Measurements from ENCODE around the gene EDN2.

The EDN2 gene

DNA sequence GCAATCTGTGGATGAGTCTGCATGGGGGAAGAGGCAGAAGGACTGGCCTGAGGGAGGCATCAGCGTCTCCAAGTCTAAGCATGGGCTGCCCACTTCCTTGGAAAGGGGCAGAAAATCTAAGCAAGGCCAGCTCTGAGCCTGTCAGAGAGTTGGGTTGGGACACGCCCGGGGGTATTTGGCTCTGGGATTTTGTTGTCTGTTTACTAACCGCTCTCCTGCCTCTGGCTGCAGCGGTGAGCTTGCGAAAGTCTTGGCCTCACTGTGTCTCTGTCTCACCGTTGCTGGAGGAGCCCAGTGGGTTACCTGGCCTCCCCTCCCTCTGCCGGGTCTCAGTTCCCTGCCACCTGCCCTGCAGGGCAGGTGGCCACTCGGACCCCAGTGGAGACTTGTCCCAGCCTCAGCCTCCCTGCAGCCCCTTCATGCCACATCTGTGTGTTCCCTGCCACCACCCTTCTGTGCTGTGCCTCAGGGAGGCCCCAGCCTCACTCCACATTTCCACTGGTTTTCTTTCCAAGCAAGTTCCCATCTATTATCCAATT lies 33.7 kb downstream of the EDN2 start:
- H3K4me1 Mint-ChIP-seq (ENCODE audit: low read depth in 2 of 2), result no peaks in the 10 kb centered on the region
- no peaks in the 10 kb centered on the region for H3K9me3 Mint-ChIP-seq
- peaks cover 20 to 37% of the 10 kb centered on the region in 2 donors for H3K27me3 Mint-ChIP-seq
- H3K4me3 Mint-ChIP-seq, result no peak overlapping the region
- DNase-seq (no peak), ATAC-seq (replicated peaks) (no peak)
- H3K27ac Mint-ChIP-seq, result no peak overlapping the region
- no peaks in the 10 kb centered on the region for H3K36me3 Mint-ChIP-seq (ENCODE audit: insufficient read depth)

DNA sequence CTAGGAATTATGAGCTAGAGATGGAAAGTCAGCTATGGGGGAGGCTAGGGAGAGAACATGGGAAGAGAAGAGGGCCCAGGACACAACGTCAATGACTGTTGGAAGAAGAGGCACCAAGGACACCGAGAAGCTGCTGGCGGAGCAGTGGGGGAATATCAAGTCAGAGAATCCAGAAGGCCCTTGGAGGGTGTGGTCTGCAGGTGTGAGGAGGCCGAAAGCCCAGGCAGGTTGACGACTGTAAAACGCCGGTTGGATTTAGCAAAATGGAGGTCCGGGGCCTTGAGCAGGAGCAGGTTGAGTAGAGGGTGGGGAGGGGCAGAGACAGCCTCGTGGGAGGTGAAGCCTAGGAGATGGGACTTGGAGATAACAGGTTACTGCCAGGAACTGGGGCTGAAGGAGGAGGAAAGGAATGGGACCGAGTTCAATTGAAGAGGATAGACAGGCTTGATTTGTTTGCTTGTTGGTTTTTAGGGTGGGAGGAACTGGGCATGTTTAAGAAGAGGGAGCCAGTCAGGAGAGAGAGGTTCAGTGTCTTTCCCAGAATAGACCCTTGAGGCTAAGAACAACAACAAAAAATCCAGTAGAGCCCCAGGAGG lies 35.1 kb downstream of the EDN2 start:
- DNase-seq (no peak), ATAC-seq (replicated peaks) (no peak)
- Mint-ChIP-seq H3K27ac (no peak overlapping the region), H3K4me1 (ENCODE audit: low read depth in 2 of 2) (no peaks in the 10 kb centered on the region), H3K27me3 (peaks cover 29 to 39% of the 10 kb centered on the region in 2 donors), H3K36me3 (ENCODE audit: insufficient read depth) (no peaks in the 10 kb centered on the region), H3K9me3 (no peaks in the 10 kb centered on the region), H3K4me3 (no peak overlapping the region)

DNA sequence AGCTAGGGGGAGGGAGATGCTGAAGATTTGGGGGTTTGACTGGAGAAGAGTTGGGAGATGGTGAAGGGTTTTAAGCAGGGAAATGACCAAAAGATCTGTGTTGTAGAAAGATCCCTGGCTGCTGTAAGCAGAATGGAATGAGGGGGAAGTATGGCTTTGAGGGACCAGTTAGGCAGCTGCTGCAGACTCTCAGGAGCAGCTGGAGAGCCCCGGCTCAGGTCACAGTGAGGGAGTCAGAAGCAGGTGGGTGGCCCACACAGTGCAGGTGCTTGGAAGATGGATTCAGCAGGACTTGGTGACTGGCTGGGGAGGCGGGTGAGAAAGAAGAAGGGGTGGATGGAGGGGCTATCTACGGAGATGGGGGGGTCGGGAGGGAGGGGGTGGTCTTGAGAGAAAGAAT lies 35.7 kb downstream of the EDN2 start:
- Mint-ChIP-seq H3K4me1 (ENCODE audit: low read depth in 2 of 2) (no peaks in the 10 kb centered on the region), H3K27me3 (peaks cover 29 to 39% of the 10 kb centered on the region in 2 donors), H3K36me3 (ENCODE audit: insufficient read depth) (no peaks in the 10 kb centered on the region), H3K4me3 (no peak overlapping the region), H3K27ac (no peak overlapping the region), H3K9me3 (no peaks in the 10 kb centered on the region)
- no peak for DNase-seq
- no peak for ATAC-seq (replicated peaks)

DNA sequence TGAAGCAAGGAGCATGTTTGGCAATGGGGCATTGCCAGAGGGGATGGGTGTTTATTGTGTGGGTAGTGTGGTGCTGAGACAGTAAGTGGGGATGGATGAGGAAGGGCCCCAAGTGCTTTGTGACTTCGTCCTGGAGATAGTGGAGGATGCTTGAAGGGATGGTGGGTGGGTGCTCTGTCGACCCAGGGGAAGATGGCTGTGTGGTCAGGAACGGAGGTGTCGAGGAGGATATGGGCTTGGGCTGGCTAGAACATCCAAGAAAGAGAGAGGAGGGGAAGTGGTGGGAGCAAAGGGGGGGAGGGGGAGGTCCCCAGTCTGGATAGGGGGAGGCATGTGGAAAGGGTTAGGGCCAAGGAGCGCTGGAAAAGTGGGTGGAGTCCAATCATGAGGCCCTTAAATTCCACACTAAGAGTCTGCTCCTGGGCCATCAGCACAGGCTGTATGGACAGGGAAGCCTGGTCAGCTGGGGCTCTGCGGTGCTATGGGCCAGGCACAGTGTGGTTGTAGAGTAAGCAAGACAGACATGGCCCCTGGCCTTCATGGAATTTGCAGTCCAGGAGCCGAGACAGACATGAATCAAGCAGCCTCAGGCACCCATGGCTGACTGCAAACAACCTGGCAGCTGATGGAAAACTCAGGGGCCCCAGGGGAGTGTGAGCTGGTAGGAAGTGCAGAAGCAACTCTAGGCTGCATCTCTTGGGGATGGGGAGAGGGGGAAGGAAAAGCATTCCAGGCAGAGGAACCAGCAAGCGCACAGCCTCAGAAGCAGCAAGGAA lies 36.3 kb downstream of the EDN2 start:
- ATAC-seq (replicated peaks) (no peak), DNase-seq (no peak)
- Mint-ChIP-seq H3K27me3 (peaks cover 29 to 39% of the 10 kb centered on the region in 2 donors), H3K36me3 (ENCODE audit: insufficient read depth) (no peaks in the 10 kb centered on the region), H3K9me3 (no peaks in the 10 kb centered on the region), H3K4me3 (no peak overlapping the region), H3K4me1 (ENCODE audit: low read depth in 2 of 2) (no peaks in the 10 kb centered on the region), H3K27ac (no peak overlapping the region)

DNA sequence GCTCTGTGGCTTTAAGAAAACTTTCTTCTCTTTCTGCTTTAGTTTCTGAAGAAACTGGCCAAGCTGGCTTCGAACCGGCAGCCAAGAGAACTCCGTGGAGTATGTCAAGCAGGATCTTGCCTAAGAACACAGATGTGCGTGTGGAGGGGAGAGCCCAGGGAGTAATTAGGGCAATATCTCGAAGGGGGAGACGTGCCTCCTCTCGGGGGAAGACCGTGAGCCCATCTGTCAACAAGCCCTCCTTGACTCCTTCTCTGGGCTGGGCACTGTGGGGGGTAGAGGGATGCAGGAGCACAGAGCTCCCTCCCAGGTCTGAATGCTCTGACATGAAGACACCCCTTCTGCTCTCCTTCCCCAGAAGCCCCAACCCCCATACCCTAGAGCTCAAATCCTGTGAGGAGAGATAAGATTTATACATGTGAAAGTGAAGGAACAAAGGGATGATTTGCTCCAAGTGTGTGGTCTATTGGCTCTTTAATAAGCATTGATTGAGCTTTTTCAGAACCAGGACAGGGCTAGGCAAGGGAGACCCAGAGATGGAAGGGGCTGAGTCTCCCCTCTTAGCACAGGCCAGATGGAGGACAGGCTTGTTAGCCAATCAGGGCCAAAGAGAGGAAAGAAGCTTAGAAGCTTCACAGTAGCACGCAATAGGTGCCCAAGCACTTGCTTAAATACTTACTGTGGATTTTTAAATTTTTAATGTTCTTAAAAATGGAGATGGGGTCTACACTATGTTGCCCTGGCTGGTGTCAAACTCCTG lies 37.5 kb downstream of the EDN2 start:
- H3K27me3 Mint-ChIP-seq, result peaks cover 29 to 39% of the 10 kb centered on the region in 2 donors
- H3K4me3 Mint-ChIP-seq, result no peak overlapping the region
- ATAC-seq (replicated peaks), result no peak
- no peak overlapping the region for H3K27ac Mint-ChIP-seq
- no peaks in the 10 kb centered on the region for H3K9me3 Mint-ChIP-seq
- H3K36me3 Mint-ChIP-seq (ENCODE audit: insufficient read depth), result no peaks in the 10 kb centered on the region
- H3K4me1 Mint-ChIP-seq (ENCODE audit: low read depth in 2 of 2), result no peaks in the 10 kb centered on the region
- no peak for DNase-seq

DNA sequence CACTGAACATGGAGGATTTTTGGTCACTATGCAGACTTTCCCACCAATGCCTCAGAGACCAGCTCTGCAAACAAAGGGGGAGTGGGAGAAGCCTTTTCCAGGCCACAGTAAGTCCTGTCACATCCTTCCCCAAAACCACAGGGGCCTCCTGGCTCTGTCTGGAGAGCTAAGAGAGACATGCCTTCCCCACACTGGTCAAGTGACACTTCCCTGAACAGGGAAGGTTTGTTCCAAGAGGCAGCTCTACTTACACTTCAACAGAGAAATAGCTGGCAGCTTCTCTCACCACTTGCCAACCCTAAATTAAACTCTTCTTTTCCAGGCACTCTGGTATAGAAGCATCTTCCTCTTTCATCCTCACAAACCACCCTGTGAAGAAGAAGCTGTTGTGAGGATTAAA lies 39.7 kb downstream of the EDN2 start:
- no peak for ATAC-seq (replicated peaks)

DNA sequence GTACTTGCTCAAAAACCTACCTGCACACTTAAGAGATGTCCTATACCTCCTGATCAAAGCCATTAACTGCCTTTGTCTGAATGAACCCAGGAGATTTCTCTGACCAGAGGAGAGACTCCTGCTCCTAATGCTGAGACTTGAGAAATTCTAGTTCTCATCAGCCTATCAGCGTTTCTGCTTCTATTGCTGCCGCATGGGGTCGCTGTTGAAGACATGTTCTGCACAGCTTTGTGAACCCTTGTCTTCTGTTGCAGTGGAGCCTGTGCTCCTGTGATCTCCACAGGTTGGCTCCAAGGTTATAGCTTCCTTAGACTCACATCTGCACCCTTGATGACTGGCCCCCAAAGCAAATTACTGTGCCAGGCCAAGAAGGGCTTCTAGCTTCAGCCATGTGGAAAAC lies 40.2 kb downstream of the EDN2 start:
- Mint-ChIP-seq H3K36me3 (ENCODE audit: insufficient read depth) (no peaks in the 10 kb centered on the region), H3K4me3 (no peak overlapping the region), H3K27me3 (peaks cover 40 to 53% of the 10 kb centered on the region in 2 donors), H3K27ac (no peak overlapping the region), H3K9me3 (no peaks in the 10 kb centered on the region), H3K4me1 (ENCODE audit: low read depth in 2 of 2) (no peaks in the 10 kb centered on the region)
- ATAC-seq (replicated peaks) (no peak), DNase-seq (no peak)

More for the DNA sequence above, 39.7 kb downstream of the EDN2 start:
- Mint-ChIP-seq H3K4me3 (no peak overlapping the region), H3K36me3 (ENCODE audit: insufficient read depth) (no peaks in the 10 kb centered on the region), H3K27me3 (peaks cover 38 to 49% of the 10 kb centered on the region in 2 donors), H3K27ac (no peak overlapping the region), H3K4me1 (ENCODE audit: low read depth in 2 of 2) (no peaks in the 10 kb centered on the region), H3K9me3 (no peaks in the 10 kb centered on the region)
- no peak for DNase-seq

DNA sequence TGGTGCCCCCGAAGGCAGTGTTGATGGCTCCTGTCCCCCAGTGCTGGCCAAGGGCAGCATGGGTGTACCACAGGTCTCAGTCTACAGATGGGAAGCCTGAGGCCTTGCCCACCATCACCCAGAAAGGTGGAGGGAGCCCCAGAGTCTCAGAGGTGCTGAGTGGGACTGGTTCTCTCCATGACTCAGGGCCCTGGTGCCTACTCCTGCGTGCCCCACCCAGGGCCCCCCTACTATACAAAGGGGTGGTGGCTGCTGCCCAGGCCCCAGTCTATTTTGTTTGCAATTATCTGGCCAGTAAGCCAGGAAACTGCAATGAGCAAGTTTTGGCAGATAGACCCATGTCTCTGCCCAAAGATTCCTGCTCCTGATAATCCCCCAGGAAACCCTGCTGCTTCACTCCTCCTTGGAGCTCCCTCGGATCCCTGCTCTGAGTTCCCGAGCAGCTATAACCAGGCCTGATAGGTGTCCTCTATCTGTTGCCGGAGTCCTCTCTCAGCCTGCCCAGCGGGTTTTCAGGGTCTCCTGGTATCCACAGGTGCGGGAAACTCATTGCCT lies 41.7 kb downstream of the EDN2 start:
- Mint-ChIP-seq H3K27me3 (peaks cover 35 to 48% of the 10 kb centered on the region in 2 donors), H3K36me3 (ENCODE audit: insufficient read depth) (no peaks in the 10 kb centered on the region), H3K27ac (no peak overlapping the region), H3K4me1 (ENCODE audit: low read depth in 2 of 2) (no peaks in the 10 kb centered on the region), H3K4me3 (no peak overlapping the region), H3K9me3 (no peaks in the 10 kb centered on the region)
- DNase-seq (no peak), ATAC-seq (replicated peaks) (no peak)

DNA sequence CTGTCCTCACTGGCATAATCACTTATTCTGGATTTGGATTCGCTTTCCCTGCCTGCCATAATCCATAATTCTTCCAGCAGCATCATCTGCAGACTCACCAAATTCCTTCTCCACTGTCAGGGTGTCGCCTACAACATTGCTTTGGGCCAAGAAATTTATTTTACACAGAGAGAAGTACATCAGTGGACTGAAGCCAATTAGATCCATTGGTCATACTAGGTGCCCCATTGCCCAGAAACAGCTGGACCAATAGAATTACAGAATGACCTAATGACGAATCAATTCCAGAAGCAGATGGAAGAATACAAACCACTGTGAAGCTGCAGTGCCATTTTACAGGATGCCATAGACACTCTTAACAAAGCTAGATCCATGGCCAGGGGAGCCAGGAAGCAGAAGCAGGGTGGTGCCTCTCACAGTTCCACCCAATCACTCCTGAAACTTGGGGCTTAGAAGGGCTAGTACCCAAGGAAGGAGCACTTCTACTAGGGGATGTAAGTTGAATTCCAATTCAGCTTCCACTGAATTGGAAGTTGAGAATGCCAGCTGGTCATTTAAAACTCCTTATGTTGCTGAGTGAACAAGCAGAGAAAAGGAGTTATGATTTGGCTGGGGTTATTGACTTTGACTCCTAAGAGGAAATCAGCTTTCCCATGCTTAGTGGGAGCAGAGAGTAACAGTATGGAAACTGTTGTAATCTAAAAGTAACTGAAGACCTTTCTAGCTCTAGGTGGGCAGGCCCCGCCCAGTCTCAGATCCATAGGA lies 44.0 kb downstream of the EDN2 start:
- Mint-ChIP-seq H3K9me3 (no peaks in the 10 kb centered on the region), H3K4me3 (no peak overlapping the region), H3K4me1 (ENCODE audit: low read depth in 2 of 2) (no peaks in the 10 kb centered on the region), H3K36me3 (ENCODE audit: insufficient read depth) (no peaks in the 10 kb centered on the region), H3K27ac (no peak overlapping the region), H3K27me3 (peaks cover 43 to 55% of the 10 kb centered on the region in 2 donors)
- ATAC-seq (replicated peaks) (no peak), DNase-seq (no peak)

DNA sequence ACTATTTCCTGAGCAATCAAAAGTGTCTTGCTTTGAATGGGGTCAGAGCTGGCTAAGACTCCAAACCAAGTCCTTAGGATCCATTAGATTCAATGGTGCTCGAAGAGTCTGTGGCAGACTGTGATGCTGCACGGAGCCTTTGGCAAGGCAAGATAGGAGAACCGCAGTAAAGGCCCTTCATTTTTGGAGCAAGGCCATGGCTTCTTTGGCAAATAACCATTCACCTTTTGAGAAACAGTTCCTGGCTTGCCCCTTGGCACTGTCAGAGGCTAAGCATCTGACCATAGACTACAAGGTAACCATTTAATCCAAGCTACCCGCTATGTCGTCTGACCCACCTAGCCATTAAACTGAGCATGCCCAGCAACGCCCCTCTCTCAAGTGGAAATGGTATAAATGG lies 45.2 kb downstream of the EDN2 start:
- no peak for ATAC-seq (replicated peaks)
- Mint-ChIP-seq H3K4me1 (ENCODE audit: low read depth in 2 of 2) (no peaks in the 10 kb centered on the region), H3K4me3 (no peak overlapping the region), H3K27ac (no peak overlapping the region), H3K9me3 (no peaks in the 10 kb centered on the region), H3K36me3 (ENCODE audit: insufficient read depth) (no peaks in the 10 kb centered on the region), H3K27me3 (peaks cover 49 to 60% of the 10 kb centered on the region in 2 donors)
- DNase-seq, result no peak

DNA sequence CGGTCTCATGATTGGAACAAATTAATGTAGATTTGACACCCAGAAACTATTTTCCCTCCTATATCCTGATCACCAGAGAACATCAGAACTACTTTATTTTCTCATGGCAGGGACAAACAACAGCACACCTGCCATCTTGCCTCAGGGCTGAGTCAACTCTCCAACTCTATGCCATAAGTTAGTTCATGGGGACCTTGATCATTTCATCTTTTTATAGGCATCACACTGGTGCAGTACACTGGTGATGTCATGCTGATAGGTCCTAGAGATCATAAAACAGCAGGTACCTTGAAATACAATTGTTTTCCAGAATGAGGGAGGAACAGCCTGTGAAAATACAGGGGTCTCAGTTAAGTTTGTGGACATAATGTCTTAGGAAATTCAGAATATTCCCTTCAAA lies 45.8 kb downstream of the EDN2 start:
- Mint-ChIP-seq H3K9me3 (no peaks in the 10 kb centered on the region), H3K27me3 (peaks cover 55 to 65% of the 10 kb centered on the region in 2 donors), H3K4me3 (no peak overlapping the region), H3K4me1 (ENCODE audit: low read depth in 2 of 2) (no peaks in the 10 kb centered on the region), H3K27ac (no peak overlapping the region), H3K36me3 (ENCODE audit: insufficient read depth) (no peaks in the 10 kb centered on the region)
- DNase-seq, result no peak
- no peak for ATAC-seq (replicated peaks)

DNA sequence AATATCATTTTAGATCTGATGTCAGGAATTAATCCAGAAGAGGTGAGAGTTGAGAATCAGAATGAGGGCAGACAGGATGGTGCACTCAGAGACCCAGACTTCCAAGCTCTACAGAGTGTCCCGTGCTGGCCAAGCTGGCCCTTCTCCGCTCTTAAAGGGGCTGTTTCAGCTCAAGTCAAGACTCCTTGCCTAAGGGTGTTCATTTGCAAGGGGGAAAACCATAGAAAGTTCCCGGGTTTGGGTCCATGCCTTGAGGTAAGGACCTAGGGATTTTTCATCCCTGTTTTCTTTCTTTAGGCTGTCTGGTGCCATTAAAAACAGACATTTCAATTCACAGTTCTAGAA lies 47.5 kb downstream of the EDN2 start:
- Mint-ChIP-seq H3K9me3 (no peaks in the 10 kb centered on the region), H3K27ac (no peak overlapping the region), H3K27me3 (peaks cover 64 to 82% of the 10 kb centered on the region in 2 donors), H3K36me3 (ENCODE audit: insufficient read depth) (no peaks in the 10 kb centered on the region), H3K4me3 (no peak overlapping the region), H3K4me1 (ENCODE audit: low read depth in 2 of 2) (peaks cover 4 to 7% of the 10 kb centered on the region in 2 donors)
- ATAC-seq (replicated peaks) (no peak), DNase-seq (no peak)
